Choroid plexus epithelial cell (primary cell): ENCODE results near the gene ZNF512B.

ENCODE experiments used
- DNase-seq: peaks from one replicate; pipeline ENCODE4 v3.0.0-alpha.2; 2010; ENCODE audit warnings: low read depth
- H3K4me3 ChIP-seq: 2 replicates; pipeline ENCODE4 v1.5.1; 2011; ENCODE audit warnings: low read depth, mild to moderate bottlenecking, control low read depth, low read length, moderate library complexity
- TF ChIP-seq, protein P1 (sequence below): conservative IDR thresholded peaks from 2 replicates; pipeline ENCODE4 v1.5.1; 2011; ENCODE audit warnings: low read depth, mild to moderate bottlenecking, control low read depth, inconsistent platforms, low read length, moderate library complexity

Gene ZNF512B

DNA sequence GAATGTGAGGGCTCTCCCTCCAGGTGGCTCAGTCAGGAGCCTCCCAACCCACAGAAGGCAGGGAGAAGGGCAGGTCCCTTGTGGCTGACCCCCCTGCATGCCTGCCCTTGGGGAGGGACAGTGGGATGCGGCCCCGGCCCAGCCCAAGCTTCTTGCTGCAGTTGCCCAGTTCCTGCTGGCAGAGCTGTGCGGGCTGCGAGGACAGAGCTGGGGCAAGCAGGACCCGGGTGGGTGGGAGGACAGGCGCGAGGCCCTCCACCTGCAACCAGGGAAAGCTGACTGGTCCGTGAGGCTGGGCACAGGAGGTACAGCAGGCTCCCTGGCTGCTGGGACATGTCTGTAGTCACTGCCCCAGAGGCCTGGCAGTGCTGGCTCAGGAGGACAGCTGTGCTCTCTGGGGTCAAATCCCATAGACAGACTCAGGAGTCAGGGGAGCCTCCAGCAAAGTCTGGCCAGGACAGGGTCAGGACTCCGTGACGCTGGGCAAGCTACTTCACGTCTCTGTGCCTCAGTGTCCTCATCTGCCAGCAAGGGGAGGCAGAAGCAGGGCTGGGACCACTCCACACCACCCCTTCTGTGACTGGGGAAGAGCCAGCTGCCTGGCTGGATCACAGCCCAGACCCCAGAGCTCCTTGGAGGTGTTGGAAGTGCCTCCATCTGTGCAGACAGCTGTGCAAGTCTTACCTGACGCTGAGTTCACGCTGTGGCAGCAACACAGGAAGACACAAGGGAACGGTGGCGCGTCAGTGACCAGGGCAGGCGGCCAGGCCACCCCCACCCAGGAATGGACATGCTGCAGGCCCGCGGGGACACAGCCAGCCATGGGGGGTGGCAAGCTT lies 26.5 kb downstream of the ZNF512B start:
- TF ChIP-seq, protein P1, sequence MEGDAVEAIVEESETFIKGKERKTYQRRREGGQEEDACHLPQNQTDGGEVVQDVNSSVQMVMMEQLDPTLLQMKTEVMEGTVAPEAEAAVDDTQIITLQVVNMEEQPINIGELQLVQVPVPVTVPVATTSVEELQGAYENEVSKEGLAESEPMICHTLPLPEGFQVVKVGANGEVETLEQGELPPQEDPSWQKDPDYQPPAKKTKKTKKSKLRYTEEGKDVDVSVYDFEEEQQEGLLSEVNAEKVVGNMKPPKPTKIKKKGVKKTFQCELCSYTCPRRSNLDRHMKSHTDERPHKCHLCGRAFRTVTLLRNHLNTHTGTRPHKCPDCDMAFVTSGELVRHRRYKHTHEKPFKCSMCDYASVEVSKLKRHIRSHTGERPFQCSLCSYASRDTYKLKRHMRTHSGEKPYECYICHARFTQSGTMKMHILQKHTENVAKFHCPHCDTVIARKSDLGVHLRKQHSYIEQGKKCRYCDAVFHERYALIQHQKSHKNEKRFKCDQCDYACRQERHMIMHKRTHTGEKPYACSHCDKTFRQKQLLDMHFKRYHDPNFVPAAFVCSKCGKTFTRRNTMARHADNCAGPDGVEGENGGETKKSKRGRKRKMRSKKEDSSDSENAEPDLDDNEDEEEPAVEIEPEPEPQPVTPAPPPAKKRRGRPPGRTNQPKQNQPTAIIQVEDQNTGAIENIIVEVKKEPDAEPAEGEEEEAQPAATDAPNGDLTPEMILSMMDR: no peak
- no peak overlapping the region for H3K4me3 ChIP-seq
- no peak for DNase-seq

DNA sequence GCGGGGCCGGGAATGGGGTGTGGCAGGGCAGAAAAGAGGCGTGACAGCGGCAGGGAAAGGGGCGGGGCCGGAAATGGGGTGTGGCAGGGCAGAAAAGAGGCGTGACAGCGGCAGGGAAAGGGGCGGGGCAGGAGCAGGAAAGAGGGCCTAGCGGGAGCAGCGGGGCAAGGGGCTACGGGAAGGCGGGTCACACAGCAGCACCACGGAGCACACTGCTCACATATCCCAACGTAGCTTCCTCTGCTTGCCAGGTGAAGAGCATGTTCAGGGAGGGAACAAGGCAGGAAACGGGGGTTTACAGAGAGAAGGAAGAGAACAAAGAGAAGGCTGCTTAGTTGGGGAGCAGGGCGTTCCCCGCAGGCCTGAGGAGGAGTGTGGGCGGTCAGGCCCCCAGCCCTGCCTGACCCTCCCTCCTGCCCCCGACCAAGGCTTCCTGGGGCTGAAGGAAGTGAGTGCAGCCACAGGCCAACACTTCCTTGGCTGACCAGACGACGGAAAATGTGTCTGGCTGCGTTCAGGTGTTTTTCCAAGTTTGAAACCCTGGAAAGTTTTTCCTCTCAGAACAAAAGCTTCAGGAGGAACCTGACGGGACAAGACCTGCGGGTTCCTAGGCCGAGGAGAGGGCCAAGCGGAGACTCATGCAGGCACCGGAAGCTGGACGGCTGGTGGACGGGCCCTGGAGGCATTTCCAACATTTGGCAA lies 27.3 kb downstream of the ZNF512B start:
- DNase-seq: peak; percentile 70
- no peak overlapping the region for H3K4me3 ChIP-seq
- TF ChIP-seq, protein P1: no peak

DNA sequence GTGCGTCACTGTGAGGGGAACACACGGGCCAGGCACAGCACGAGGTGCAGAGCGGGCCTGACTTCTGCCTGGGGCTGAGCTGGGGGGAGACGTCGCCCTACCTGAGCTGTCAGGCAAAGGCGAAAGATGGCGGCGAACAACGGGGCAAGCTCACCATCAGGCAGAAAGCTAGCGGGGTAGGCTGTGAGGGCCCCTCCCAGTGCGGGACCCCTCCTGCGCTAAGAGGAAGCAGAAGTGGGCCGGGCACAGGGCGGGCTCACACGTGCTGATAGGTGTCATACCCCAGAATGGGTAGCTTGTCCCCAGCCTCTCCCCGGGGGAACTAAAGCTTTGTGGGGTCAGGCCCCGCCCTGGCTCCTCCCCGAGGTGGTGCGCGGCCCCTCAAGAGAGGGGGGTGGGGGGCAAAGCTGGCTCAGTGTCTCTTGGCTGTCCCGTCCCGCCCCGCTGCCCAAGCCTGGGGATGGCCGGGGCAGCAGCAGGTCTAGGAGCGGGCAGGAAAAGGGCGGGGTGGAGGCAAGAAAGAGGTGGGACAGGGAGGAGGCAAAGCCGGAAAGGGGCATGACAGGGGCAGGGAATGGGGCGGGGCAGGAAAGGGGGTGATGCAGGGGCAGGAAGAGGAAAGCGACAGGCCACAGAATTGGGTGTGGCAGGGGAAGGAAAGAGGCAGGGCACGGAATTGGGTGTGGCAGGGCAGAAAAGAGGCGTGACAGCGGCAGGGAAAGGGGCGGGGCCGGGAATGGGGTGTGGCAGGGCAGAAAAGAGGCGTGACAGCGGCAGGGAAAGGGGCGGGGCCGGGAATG lies 28.2 kb downstream of the ZNF512B start:
- TF ChIP-seq, protein P1: no peak
- no peak overlapping the region for H3K4me3 ChIP-seq
- DNase-seq: no peak

DNA sequence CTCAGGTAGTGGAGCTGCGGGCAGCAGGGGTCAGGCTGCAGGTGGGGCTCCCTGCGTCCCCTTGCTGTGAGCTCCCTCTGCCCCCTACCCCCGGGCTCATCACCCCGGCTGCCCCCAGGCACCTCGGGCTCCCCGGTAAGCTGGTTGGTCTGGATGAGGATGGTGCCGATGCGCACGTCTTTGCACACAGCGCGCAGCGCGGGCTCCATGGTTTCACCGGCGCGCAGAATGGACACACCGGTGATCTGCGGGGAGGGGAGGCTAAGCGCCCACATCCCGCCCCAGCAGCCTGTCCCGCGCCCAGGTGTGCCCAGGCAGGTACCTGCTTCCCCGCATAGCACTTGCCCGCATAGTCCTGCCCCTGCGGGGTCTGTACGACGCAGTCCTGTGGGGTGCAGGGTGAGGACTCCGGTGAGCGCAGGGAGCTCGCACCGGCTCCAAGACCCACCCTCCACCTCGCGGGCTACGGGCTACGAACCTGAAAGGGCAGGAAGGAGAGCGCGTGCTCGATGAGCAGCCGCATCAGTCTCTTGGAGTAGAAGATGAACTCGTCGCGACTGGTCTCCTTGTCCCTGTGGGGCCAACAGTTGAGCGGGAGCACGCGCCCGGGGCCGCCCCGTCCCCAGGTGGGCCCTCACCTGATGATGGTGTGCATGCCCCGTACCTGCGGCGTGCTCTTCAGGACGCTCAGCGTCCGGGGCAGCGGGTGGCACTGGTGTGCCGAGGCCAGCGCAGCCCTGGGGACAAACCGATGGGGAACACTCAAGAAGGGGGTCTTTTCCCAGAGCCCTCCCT lies 29.1 kb downstream of the ZNF512B start:
- no peak overlapping the region for H3K4me3 ChIP-seq
- DNase-seq: no peak
- TF ChIP-seq, protein P1: no peak

DNA sequence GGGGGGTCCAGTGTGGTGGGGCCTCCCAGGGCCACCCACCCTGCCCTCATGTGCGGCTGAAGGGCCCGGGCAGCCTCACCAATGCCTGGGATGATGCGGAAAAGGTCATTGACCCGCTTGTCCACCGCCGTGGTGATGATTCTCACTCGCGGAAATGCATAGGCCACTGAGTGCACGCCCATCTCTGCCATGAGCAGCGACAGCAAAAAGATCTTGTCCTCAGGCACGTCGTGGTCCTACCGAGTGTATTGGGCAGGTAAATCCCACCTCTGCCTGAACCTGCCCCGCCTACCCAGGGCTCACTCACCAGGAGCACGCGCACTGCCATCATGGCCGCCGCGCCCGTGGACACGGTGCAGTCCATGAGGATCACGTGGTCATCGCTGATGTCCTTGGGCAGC lies 29.7 kb downstream of the ZNF512B start:
- H3K4me3 ChIP-seq: no peak overlapping the region
- TF ChIP-seq, protein P1: no peak
- DNase-seq: no peak
